Upper lobe of right lung (tissue), 1 donor: ENCODE measurements around the gene ADAMTS14. TPM values are rescaled to one million over a fixed set of nuclear protein-coding genes. Genes with fewer than 3 reads are reported as not detected.
"Not testable (repeated sequence)": the region's sequence is repeated elsewhere in the genome, so short reads cannot be mapped to it uniquely, and the experiment has no call there.

ENCODE experiments used
- ATAC-seq: fragments of 200-7000 bp; cut with Tn5 transposase; one replicate; pipeline ENCODE4 v1.9.1; 2020; ENCODE audit warnings: mild to moderate bottlenecking, moderate library complexity
- DNase-seq: peaks from one replicate; pipeline ENCODE4 v3.0.0-alpha.2; 2020
- H3K27ac ChIP-seq: fragments of 200-600 bp; one replicate; pipeline ENCODE4 v1.8.0; 2022
- H3K27me3 ChIP-seq: fragments of 200-600 bp; one replicate; pipeline ENCODE4 v1.8.0; 2022; ENCODE audit warnings: mild to moderate bottlenecking
- H3K36me3 ChIP-seq: fragments of 200-600 bp; one replicate; pipeline ENCODE4 v1.8.0; 2022
- H3K4me1 ChIP-seq: fragments of 200-600 bp; one replicate; pipeline ENCODE4 v1.8.0; 2022
- H3K4me3 ChIP-seq: fragments of 200-600 bp; one replicate; pipeline ENCODE4 v1.8.0; 2022; ENCODE audit warnings: mild to moderate bottlenecking
- H3K9me3 ChIP-seq: fragments of 200-600 bp; one replicate; pipeline ENCODE4 v1.8.0; 2022
- intact Hi-C: fragments of 100-400 bp; cut with DNase I; formaldehyde crosslinking; loops from one replicate; pipeline ENCODE4 v1.11.0; 2022
- total RNA-seq: library from RNA; stranded (reverse); fragmentation: NEBNext Ultra II Directional; extraction: Animal tissue kit (Norgen Biotek cat#: 25700); gene quantifications from one replicate; pipeline ENCODE4 v1.2.1, GENCODE V29; 2021
- TF ChIP-seq, protein P1 (sequence below): fragments of 200-600 bp; IDR thresholded peaks from one replicate; pipeline ENCODE4 v1.8.0; 2022; ENCODE audit warnings: antibody characterized with exemption
- donor health status: DM: no; HTN: yes; CAD: no; lungs with severe emphysema.

Gene ADAMTS14
- total RNA-seq, 1 donor from 2014 or later: 0.55 TPM

DNA sequence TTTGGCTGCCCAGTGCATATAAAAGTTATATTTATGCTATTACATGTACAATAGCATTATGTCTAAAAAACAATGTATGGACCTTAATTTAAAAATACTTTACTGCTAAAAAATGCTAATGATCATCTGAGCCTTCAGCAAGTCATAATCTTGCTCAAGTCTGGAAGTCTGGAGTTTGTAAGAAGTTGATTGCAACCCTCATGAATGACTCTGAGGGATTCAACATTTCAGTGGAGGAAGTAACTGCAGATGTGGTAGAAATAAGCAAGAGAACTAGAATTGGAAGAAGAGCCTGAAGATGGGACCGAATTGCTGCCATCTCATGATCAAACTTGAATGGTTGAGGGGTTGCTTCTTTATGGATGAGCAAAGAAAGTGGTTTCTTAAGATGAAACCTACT is 13.0 kb upstream of the ADAMTS14 start:
- no peak for DNase-seq
- Histone ChIP-seq H3K36me3 (no peaks in the 10 kb centered on the region), H3K27me3 (no peaks in the 10 kb centered on the region), H3K4me3 (no peak overlapping the region), H3K4me1 (no peaks in the 10 kb centered on the region), H3K27ac (no peak overlapping the region), H3K9me3 (no peaks in the 10 kb centered on the region)
- intact Hi-C loops: no loop called here
- no peak for ATAC-seq
- TF ChIP-seq, protein P1, sequence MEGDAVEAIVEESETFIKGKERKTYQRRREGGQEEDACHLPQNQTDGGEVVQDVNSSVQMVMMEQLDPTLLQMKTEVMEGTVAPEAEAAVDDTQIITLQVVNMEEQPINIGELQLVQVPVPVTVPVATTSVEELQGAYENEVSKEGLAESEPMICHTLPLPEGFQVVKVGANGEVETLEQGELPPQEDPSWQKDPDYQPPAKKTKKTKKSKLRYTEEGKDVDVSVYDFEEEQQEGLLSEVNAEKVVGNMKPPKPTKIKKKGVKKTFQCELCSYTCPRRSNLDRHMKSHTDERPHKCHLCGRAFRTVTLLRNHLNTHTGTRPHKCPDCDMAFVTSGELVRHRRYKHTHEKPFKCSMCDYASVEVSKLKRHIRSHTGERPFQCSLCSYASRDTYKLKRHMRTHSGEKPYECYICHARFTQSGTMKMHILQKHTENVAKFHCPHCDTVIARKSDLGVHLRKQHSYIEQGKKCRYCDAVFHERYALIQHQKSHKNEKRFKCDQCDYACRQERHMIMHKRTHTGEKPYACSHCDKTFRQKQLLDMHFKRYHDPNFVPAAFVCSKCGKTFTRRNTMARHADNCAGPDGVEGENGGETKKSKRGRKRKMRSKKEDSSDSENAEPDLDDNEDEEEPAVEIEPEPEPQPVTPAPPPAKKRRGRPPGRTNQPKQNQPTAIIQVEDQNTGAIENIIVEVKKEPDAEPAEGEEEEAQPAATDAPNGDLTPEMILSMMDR: no peak

DNA sequence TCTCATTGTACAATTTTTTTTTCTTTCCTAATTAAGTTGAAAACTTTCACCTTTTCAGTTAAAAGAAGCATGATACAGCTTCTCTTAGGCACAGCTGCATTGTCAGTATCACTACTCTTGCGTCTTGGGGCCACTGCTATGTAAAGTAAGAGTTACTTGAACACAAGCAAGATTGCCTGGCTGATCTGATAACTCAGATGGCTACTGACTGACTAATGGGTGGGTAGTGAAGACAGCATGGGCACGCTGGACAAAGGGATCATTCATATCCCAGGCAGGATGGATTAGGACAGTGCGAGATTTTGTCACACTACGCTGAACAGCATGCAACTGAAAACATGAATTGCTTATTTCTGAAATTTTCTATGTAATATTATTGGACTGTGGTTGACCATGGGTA is 11.6 kb upstream of the ADAMTS14 start:
- Histone ChIP-seq H3K27me3 (no peaks in the 10 kb centered on the region), H3K4me1 (peaks cover 7% of the 10 kb centered on the region), H3K9me3 (no peaks in the 10 kb centered on the region), H3K27ac (no peak overlapping the region), H3K36me3 (no peaks in the 10 kb centered on the region), H3K4me3 (no peak overlapping the region)
- TF ChIP-seq, protein P1: no peak
- ATAC-seq (no peak), DNase-seq (no peak)
- intact Hi-C loops: no loop called here

DNA sequence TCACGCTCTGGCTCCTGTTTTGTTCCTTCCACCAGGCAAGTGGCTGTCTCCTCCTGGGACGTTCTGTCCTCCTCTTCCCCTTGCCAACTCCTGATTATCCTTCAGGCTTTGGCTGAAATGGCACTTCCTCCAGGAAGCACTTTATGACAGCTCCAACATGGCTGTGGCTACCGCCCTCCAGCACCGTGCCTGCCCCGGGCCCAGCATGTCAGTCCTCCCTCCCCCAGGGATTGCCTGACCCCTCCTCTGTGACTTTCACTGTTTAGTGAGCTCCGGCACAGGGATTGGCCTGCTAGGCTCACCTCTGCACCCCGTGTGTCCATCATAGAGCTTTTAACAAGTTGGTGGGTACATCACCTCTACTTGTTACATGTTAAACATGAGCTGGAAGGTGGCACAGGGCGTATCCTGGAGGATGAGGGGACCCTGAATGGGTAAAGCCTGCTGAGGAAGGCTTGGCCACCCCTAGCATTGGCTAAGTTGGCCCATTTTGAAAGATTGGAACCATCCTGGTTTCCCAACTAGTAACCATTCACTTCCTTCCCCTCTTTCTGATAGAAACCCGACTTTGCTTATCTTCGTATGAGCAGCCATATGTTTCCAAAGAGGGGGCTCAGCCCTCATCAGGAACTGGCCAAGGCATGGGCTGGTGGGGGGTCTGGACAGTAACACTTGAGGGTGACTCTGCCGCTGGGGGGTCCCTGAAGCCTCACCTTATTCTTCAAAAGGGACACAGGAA is 10.5 kb upstream of the ADAMTS14 start:
- DNase-seq: peak; percentile 18

DNA sequence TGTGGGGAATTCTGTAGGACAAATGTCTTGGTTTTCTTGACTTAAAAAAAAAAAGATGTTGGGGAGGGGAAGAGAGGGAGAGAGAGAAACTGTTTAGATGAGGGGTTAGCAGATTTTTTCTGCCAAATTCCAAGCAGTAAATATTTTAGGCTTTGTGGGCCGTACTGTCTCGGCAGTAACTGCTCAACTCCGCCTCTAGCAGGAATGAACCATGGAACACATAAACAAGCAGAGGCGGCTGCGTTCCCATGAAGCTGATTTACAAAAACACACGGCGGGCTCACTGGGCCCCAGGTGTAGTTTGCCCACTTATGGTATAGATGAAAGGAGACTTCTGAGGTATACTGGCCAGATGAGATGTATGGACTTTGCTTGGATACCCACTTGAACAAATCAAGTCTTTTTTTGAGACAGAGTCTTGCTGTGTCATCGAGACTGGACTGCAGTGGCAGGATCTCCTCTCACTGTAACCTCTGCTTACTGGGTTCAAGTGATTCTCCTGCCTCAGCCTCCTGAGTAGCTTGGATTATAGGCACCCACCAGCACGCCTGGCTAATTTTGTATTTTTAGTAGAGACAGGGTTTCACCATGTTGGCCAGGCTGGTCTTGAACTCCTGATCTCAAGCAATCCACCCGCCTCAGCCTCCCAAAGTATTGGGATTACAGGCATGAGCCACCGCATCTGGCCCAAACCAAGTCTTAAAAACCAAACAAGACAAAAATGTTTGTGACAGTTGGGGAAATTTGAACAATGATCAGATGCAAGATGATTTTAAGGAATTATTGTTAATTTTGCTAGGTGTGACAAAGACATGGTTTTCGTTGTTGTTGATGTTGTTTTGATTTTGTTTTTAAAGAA is 9.7 kb upstream of the ADAMTS14 start:
- DNase-seq (peak; percentile 29), ATAC-seq (no peak)
- intact Hi-C loops: no loop called here
- peak overlapping the region; percentile 65 for H3K27ac ChIP-seq
- no peaks in the 10 kb centered on the region for H3K27me3 ChIP-seq
- H3K9me3 ChIP-seq: no peaks in the 10 kb centered on the region
- TF ChIP-seq, protein P1: no peak
- H3K4me1 ChIP-seq: peaks cover 7% of the 10 kb centered on the region
- H3K4me3 ChIP-seq: no peak overlapping the region
- H3K36me3 ChIP-seq: no peaks in the 10 kb centered on the region

More for the DNA sequence above, 10.5 kb upstream of the ADAMTS14 start:
- H3K27ac ChIP-seq: no peak overlapping the region
- H3K4me1 ChIP-seq: peaks cover 7% of the 10 kb centered on the region
- no peak overlapping the region for H3K4me3 ChIP-seq
- TF ChIP-seq, protein P1: no peak
- no peak for ATAC-seq
- intact Hi-C loops: no loop called here
- no peaks in the 10 kb centered on the region for H3K36me3 ChIP-seq
- H3K27me3 ChIP-seq: no peaks in the 10 kb centered on the region
- no peaks in the 10 kb centered on the region for H3K9me3 ChIP-seq

DNA sequence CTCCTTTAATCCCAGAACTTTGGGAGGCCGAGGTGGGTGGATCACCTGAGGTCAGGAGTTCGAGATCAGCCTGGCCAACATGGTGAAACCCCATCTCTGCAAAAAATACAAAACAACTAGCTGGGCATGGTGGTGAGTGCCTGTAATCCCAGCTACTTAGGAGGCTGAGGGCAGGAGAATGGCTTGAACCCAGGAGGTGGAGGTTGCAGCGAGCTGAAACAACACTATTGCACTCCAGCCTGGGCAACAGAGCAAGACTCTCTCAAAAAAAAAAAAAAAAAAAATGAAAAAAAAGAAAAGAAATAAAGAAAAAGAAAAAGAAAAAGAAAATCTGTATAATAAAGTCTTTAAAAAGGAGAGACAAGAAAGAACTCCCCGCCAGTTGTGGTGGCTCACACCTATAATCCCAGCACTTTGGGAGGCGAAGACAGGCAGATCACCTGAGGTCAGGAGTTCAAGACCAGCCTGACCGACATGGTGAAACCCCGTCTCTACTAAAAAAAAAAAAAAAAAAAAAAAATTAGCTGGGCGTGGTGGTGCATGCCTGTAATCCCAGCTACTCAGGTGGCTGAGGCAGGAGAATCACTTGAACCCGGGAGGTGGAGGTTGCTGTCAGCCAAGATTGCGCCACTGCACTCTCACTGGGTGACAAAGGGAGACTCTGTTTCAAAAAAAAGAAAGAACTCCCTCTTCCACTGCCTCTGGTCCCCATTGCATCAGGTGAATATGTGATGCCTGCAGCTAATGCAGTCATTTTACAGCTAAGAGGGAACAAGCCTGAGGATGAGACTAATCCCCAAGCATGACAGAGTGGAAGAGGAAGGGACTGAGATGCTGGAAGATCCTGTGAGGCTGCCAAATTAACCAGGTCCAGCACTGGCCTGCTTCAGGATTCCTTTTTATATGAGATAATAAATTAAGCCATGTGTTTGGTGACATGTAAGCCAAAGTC is 8.6 kb upstream of the ADAMTS14 start:
- ATAC-seq, H3K4me3 ChIP-seq, H3K4me1 ChIP-seq, H3K9me3 ChIP-seq, H3K27me3 ChIP-seq, intact Hi-C loops, H3K27ac ChIP-seq, H3K36me3 ChIP-seq: not testable (repeated sequence)
- peak; percentile 2 for DNase-seq
